ENCODE measurements around the gene CPAMD8. TPM values are rescaled to one million over a fixed set of nuclear protein-coding genes. Genes with fewer than 3 reads are reported as not detected.
A peak's percentile ranks its signal among the peaks of the same experiment; 100 is the strongest.
"Not testable (repeated sequence)": the region's sequence is repeated elsewhere in the genome, so short reads cannot be mapped to it uniquely, and the experiment has no call there.

CPAMD8 gene
- total RNA-seq, 2 experiments from 2014 or later: 0.32 to 1.2 TPM

GRCh38 chr19:16875584-16876555 lies 150.7 kb downstream of the CPAMD8 start:
- intact Hi-C loops (cut with micrococcal nuclease; ENCODE audit: unreplicated experiment): no loop called here
- CTCF ChIA-PET (ENCODE audit: unreplicated experiment): no interaction called here
- Histone ChIP-seq H4K20me1 (ENCODE audit: insufficient read depth, low read length) (no peaks in the 10 kb centered on the region), H3K4me1 (ENCODE audit: insufficient read depth, low read length, poor library complexity, severe bottlenecking) (peaks cover 4% of the 10 kb centered on the region), H3K36me3 (ENCODE audit: insufficient read depth, low read length) (peaks cover 68% of the 10 kb centered on the region), H3K4me2 (ENCODE audit: low read length) (no peak overlapping the region), H2AFZ (ENCODE audit: low read length) (no peak overlapping the region), H3K79me2 (ENCODE audit: insufficient read depth, low read depth, low read length) (no peaks in the 10 kb centered on the region), H3K9me3 (ENCODE audit: low read length) (no peaks in the 10 kb centered on the region), H3K9me2 (ENCODE audit: insufficient read depth, low read length) (no peaks in the 10 kb centered on the region), H3K4me3 (ENCODE audit: low read depth, low read length, poor library complexity, severe bottlenecking) (no peak overlapping the region), H3K27ac (ENCODE audit: low read depth, low read length, poor library complexity, severe bottlenecking) (no peak overlapping the region)
- POLR2A ChIA-PET: interaction anchor here (0.6 kb wide), 2 partner anchors 58 to 534 kb away, joined by 3 to 10 read pairs; no protein-coding TSS in a partner anchor
- TF ChIP-seq EZH2phosphoT487 (IDR thresholded peaks at IDR 0.05; ENCODE audit: borderline replicate concordance, low read depth, low read length) (no peak), CTCF (conservative IDR thresholded peaks at IDR 0.05; ENCODE audit: low read length) (no peak)
- BruUV-seq (replicated peaks): no TSS peak
- DNase-seq (ENCODE audit: low spot score): peak; percentile 47

GRCh38 chr19:16874978-16875299 lies 151.7 kb downstream of the CPAMD8 start:
- H3K9me3 ChIP-seq (ENCODE audit: low read length); H3K27ac ChIP-seq (ENCODE audit: low read depth, low read length, poor library complexity, severe bottlenecking); H2AFZ ChIP-seq (ENCODE audit: low read length); H3K4me2 ChIP-seq (ENCODE audit: low read length); H3K9me2 ChIP-seq (ENCODE audit: insufficient read depth, low read length); H3K79me2 ChIP-seq (ENCODE audit: insufficient read depth, low read depth, low read length); DNase-seq (ENCODE audit: low spot score); CTCF ChIA-PET (ENCODE audit: unreplicated experiment); BruUV-seq (replicated peaks); H3K4me3 ChIP-seq (ENCODE audit: low read depth, low read length, poor library complexity, severe bottlenecking); intact Hi-C loops (cut with micrococcal nuclease; ENCODE audit: unreplicated experiment); H3K4me1 ChIP-seq (ENCODE audit: insufficient read depth, low read length, poor library complexity, severe bottlenecking); H4K20me1 ChIP-seq (ENCODE audit: insufficient read depth, low read length); POLR2A ChIA-PET: not testable (repeated sequence)
- H3K36me3 ChIP-seq (ENCODE audit: insufficient read depth, low read length): peaks cover 66% of the 10 kb centered on the region

- no peak for TF ChIP-seq CTCF (conservative IDR thresholded peaks at IDR 0.05; ENCODE audit: low read length)
- no peak for TF ChIP-seq EZH2phosphoT487 (IDR thresholded peaks at IDR 0.05; ENCODE audit: borderline replicate concordance, low read depth, low read length)
- Histone ChIP-seq H3K36me3 (ENCODE audit: insufficient read depth, low read length) (peaks cover 64% of the 10 kb centered on the region), H4K20me1 (ENCODE audit: insufficient read depth, low read length) (no peaks in the 10 kb centered on the region), H3K27ac (ENCODE audit: low read depth, low read length, poor library complexity, severe bottlenecking) (no peak overlapping the region), H3K9me3 (ENCODE audit: low read length) (no peaks in the 10 kb centered on the region), H3K4me1 (ENCODE audit: insufficient read depth, low read length, poor library complexity, severe bottlenecking) (peaks cover 4% of the 10 kb centered on the region), H2AFZ (ENCODE audit: low read length) (no peak overlapping the region), H3K4me3 (ENCODE audit: low read depth, low read length, poor library complexity, severe bottlenecking) (no peak overlapping the region), H3K79me2 (ENCODE audit: insufficient read depth, low read depth, low read length) (no peaks in the 10 kb centered on the region), H3K4me2 (ENCODE audit: low read length) (no peak overlapping the region), H3K9me2 (ENCODE audit: insufficient read depth, low read length) (no peaks in the 10 kb centered on the region)
- POLR2A ChIA-PET: no interaction called here
- CTCF ChIA-PET (ENCODE audit: unreplicated experiment): no interaction called here
- no TSS peak for BruUV-seq (replicated peaks)
- intact Hi-C loops (cut with micrococcal nuclease; ENCODE audit: unreplicated experiment): no loop called here
- no peak for DNase-seq (ENCODE audit: low spot score)
Measured at GRCh38 chr19:16874250-16874977, 152.2 kb downstream of the CPAMD8 start.
